ENCODE results near the gene TDP2.
"Not testable (repeated sequence)": the region's sequence is repeated elsewhere in the genome, so short reads cannot be mapped to it uniquely, and the experiment has no call there.

Gene TDP2

GRCh38 chr6:24666097-24666640 lies 530 bp downstream of the TDP2 start:
- Histone ChIP-seq H3K36me3 (ENCODE audit: control insufficient read depth, insufficient read depth, low read length) (peaks cover 5% of the 10 kb centered on the region), H3K4me3 (replicated peaks; ENCODE audit: low read depth, low read length) (peak overlapping the region; percentile 94), H3K27me3 (replicated peaks; ENCODE audit: control insufficient read depth, insufficient read depth, low read length) (no peaks in the 10 kb centered on the region)
- no peak for TF ChIP-seq CTCF (IDR thresholded peaks at IDR 0.05; ENCODE audit: insufficient read depth, low read length, poor library complexity, severe bottlenecking)
- no peak for DNase-seq (ENCODE audit: extremely low read depth, insufficient read length)

GRCh38 chr6:24664046-24664987 lies 2.4 kb downstream of the TDP2 start:
- DNase-seq (ENCODE audit: extremely low read depth, insufficient read length) = no peak
- Histone ChIP-seq H3K36me3 (ENCODE audit: control insufficient read depth, insufficient read depth, low read length) (peaks cover 5% of the 10 kb centered on the region), H3K4me3 (replicated peaks; ENCODE audit: low read depth, low read length) (no peak overlapping the region), H3K27me3 (replicated peaks; ENCODE audit: control insufficient read depth, insufficient read depth, low read length) (no peaks in the 10 kb centered on the region)
- TF ChIP-seq CTCF (IDR thresholded peaks at IDR 0.05; ENCODE audit: insufficient read depth, low read length, poor library complexity, severe bottlenecking) = no peak

GRCh38 chr6:24663189-24663588 lies 3.5 kb downstream of the TDP2 start:
- Histone ChIP-seq H3K36me3 (ENCODE audit: control insufficient read depth, insufficient read depth, low read length) (peaks cover 7% of the 10 kb centered on the region), H3K27me3 (replicated peaks; ENCODE audit: control insufficient read depth, insufficient read depth, low read length) (no peaks in the 10 kb centered on the region), H3K4me3 (replicated peaks; ENCODE audit: low read depth, low read length) (no peak overlapping the region)
- no peak for DNase-seq (ENCODE audit: extremely low read depth, insufficient read length)
- TF ChIP-seq CTCF (IDR thresholded peaks at IDR 0.05; ENCODE audit: insufficient read depth, low read length, poor library complexity, severe bottlenecking) = no peak

GRCh38 chr6:24662236-24662635 lies 4.5 kb downstream of the TDP2 start:
- Histone ChIP-seq H3K4me3 (replicated peaks; ENCODE audit: low read depth, low read length) (no peak overlapping the region), H3K36me3 (ENCODE audit: control insufficient read depth, insufficient read depth, low read length) (peaks cover 7% of the 10 kb centered on the region)

GRCh38 chr6:24661759-24662158 lies 4.9 kb downstream of the TDP2 start:
- not testable (repeated sequence) for DNase-seq (ENCODE audit: extremely low read depth, insufficient read length); H3K36me3 ChIP-seq (ENCODE audit: control insufficient read depth, insufficient read depth, low read length); H3K27me3 ChIP-seq (replicated peaks; ENCODE audit: control insufficient read depth, insufficient read depth, low read length); H3K4me3 ChIP-seq (replicated peaks; ENCODE audit: low read depth, low read length)

More at GRCh38 chr6:24662236-24662635, 4.5 kb downstream of the TDP2 start:
- H3K27me3 ChIP-seq (replicated peaks; ENCODE audit: control insufficient read depth, insufficient read depth, low read length) = no peaks in the 10 kb centered on the region
- no peak for DNase-seq (ENCODE audit: extremely low read depth, insufficient read length)
- TF ChIP-seq CTCF (IDR thresholded peaks at IDR 0.05; ENCODE audit: insufficient read depth, low read length, poor library complexity, severe bottlenecking) = no peak

- no peak overlapping the region for H3K4me3 ChIP-seq (replicated peaks; ENCODE audit: low read depth, low read length)
- no peak for TF ChIP-seq CTCF (IDR thresholded peaks at IDR 0.05; ENCODE audit: insufficient read depth, low read length, poor library complexity, severe bottlenecking)
- no peak for DNase-seq (ENCODE audit: extremely low read depth, insufficient read length)
- H3K36me3 ChIP-seq (ENCODE audit: control insufficient read depth, insufficient read depth, low read length) = peaks cover 7% of the 10 kb centered on the region
- no peaks in the 10 kb centered on the region for H3K27me3 ChIP-seq (replicated peaks; ENCODE audit: control insufficient read depth, insufficient read depth, low read length)
Observed at GRCh38 chr6:24660105-24660504, 6.6 kb downstream of the TDP2 start.

All from GM06990 (cell line).